GM18907 (cell line): ENCODE results near the gene DDX39B.
"Not testable (repeated sequence)": the region's sequence is repeated elsewhere in the genome, so short reads cannot be mapped to it uniquely, and the experiment has no call there.

ENCODE experiments used
- ATAC-seq: cut with Tn5 transposase; IDR thresholded peaks from one replicate; pipeline ENCODE4 v1.9.1; 2021; ENCODE audit warnings: mild to moderate bottlenecking, moderate library complexity; ENCODE audit not compliant: unreplicated experiment

DDX39B gene

GRCh38 chr6:31529329-31530150 lies 12.3 kb downstream of the DDX39B start:
- ATAC-seq = no peak

GRCh38 chr6:31528821-31529328 lies 12.9 kb downstream of the DDX39B start, which contains the start of gene MCCD1:
Gene MCCD1 (plus strand): TSS chr6:31528962. CDS start chr6:31529015, 53 bp downstream.
- ATAC-seq = no peak

- no peak for ATAC-seq
Observed at GRCh38 chr6:31528307-31528777, 13.5 kb downstream of the DDX39B start.

- ATAC-seq = no peak
Observed at GRCh38 chr6:31525932-31526591, 15.7 kb downstream of the DDX39B start.

GRCh38 chr6:31525553-31525931 lies 16.3 kb downstream of the DDX39B start:
- ATAC-seq = no peak

- ATAC-seq = no peak
Observed at GRCh38 chr6:31521835-31522234, 20.0 kb downstream of the DDX39B start.

GRCh38 chr6:31513456-31514165 lies 28.2 kb downstream of the DDX39B start:
- ATAC-seq = no peak

- no peak for ATAC-seq
Observed at GRCh38 chr6:31510007-31510406, 31.8 kb downstream of the DDX39B start.

GRCh38 chr6:31509036-31509435 lies 32.8 kb downstream of the DDX39B start:
- not testable (repeated sequence) for ATAC-seq

GRCh38 chr6:31502586-31502985 lies 39.2 kb downstream of the DDX39B start:
- ATAC-seq = no peak

GRCh38 chr6:31499648-31500047 lies 42.2 kb downstream of the DDX39B start:
- ATAC-seq = not testable (repeated sequence)

GRCh38 chr6:31498748-31499147 lies 43.1 kb downstream of the DDX39B start:
- ATAC-seq = no peak

- ATAC-seq = peak; percentile 51
Observed at GRCh38 chr6:31497531-31498476, 44.0 kb downstream of the DDX39B start, which contains the start of gene MICB. Gene MICB (plus strand): TSS chr6:31498145. CDS start chr6:31498194, 49 bp downstream.

GRCh38 chr6:31496826-31497225 lies 45.0 kb downstream of the DDX39B start:
- not testable (repeated sequence) for ATAC-seq

- ATAC-seq = no peak
Observed at GRCh38 chr6:31495580-31495979, 46.2 kb downstream of the DDX39B start.

GRCh38 chr6:31493875-31494694 lies 47.7 kb downstream of the DDX39B start:
- ATAC-seq = peak; percentile 48

- not testable (repeated sequence) for ATAC-seq
Observed at GRCh38 chr6:31493550-31493874, 48.3 kb downstream of the DDX39B start.

- ATAC-seq = no peak
Observed at GRCh38 chr6:31490115-31490873, 51.5 kb downstream of the DDX39B start.
